ENCODE data around the gene GTPBP6.

DNA sequence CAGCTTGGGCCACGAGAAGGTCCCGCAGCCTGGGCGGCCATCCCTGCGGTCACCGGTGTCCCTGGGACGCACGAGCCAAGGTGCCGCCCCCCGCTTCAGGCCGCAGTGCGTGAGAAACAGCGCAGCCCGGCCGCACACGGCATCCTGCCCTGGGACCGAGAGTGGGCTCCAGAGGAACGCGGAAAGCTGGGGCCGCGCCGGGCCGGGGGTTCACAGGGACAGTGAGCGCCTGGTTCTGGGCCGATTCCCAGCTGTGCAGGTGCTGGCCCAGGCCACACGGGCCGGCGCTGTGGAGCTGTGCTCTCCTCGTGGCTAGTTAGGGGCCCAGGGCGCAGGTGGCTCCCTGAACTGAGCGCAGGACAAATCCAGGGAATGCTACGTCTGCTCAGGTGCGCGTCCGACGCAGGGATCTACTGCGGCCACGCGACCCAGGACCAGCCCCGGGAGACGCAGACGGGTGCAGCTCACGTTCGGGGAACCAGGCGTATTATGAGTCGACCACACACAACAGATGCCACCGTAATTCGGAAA lies 25.8 kb upstream of the GTPBP6 start:
- TF ChIP-seq EZH2 (IDR thresholded peaks at IDR 0.05; ENCODE audit: borderline replicate concordance, low read depth, low read length, severe bottlenecking) (no peak), MYC (IDR thresholded peaks at IDR 0.05; ENCODE audit: low read depth, low read length) (no peak), POLR2A (IDR thresholded peaks at IDR 0.05; ENCODE audit: low read depth, low read length) (no peak), GATA2 (IDR thresholded peaks at IDR 0.05; ENCODE audit: insufficient read depth, insufficient read length, low read depth, low read length) (no peak), FOS (IDR thresholded peaks at IDR 0.05; ENCODE audit: borderline replicate concordance, insufficient read depth, low read length) (no peak), POLR2AphosphoS5 (IDR thresholded peaks at IDR 0.05; ENCODE audit: insufficient read depth, low read depth, low read length) (no peak), JUN (IDR thresholded peaks at IDR 0.05; ENCODE audit: borderline replicate concordance, insufficient read depth, insufficient read length, low read depth) (no peak)
- TF ChIP-seq, protein P1, sequence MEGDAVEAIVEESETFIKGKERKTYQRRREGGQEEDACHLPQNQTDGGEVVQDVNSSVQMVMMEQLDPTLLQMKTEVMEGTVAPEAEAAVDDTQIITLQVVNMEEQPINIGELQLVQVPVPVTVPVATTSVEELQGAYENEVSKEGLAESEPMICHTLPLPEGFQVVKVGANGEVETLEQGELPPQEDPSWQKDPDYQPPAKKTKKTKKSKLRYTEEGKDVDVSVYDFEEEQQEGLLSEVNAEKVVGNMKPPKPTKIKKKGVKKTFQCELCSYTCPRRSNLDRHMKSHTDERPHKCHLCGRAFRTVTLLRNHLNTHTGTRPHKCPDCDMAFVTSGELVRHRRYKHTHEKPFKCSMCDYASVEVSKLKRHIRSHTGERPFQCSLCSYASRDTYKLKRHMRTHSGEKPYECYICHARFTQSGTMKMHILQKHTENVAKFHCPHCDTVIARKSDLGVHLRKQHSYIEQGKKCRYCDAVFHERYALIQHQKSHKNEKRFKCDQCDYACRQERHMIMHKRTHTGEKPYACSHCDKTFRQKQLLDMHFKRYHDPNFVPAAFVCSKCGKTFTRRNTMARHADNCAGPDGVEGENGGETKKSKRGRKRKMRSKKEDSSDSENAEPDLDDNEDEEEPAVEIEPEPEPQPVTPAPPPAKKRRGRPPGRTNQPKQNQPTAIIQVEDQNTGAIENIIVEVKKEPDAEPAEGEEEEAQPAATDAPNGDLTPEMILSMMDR (IDR thresholded peaks at IDR 0.05; ENCODE audit: extremely low read depth in 1 of 2, insufficient read depth in 1 of 2, low read depth in 1 of 2, low read length in 2 of 2) = no peak
- TF ChIP-seq, protein P2, sequence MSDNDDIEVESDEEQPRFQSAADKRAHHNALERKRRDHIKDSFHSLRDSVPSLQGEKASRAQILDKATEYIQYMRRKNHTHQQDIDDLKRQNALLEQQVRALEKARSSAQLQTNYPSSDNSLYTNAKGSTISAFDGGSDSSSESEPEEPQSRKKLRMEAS (IDR thresholded peaks at IDR 0.05; ENCODE audit: insufficient read depth, insufficient read length) = no peak
